ENCODE results near the gene CIDEB.

- TF ChIP-seq CTCF (IDR thresholded peaks at IDR 0.05), result no peak
- TF ChIP-seq POLR2AphosphoS5 (IDR thresholded peaks at IDR 0.05; ENCODE audit: low read depth, low read length), result peak; percentile 75
- TF ChIP-seq REST (IDR thresholded peaks at IDR 0.05; ENCODE audit: insufficient read depth in 1 of 2, low read depth in 2 of 2, low read length in 1 of 2), result no peak
These were observed 8.3 kb downstream of the CIDEB start, which contains the start of the genes DHRS1 and NOP9 for GRCh38 chr14:24299255-24300191.
